Measurements from ENCODE around the gene SLC13A3.

DNA sequence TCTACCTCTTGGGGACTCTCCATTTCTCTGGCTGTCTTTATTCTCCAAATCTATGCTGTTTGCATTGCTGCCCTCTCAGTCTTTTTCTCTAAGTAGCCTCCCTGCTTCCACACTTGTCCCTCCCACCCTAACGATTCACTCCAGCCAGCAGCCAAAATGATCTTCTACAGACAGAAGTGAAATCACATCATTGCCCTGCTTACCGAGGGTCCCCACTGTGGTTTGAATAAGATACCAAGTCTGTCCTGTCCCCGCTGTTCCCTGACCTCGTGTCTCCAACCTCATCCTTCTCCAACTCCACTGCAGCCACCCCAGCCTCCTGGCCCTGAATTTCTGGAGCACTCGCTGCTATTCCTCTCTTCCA lies 89.3 kb downstream of the SLC13A3 start:
- TF ChIP-seq CTCF (IDR thresholded peaks at IDR 0.05 in 4 of 5, conservative IDR thresholded peaks at IDR 0.05 in 1 of 5) (no peak), POLR2A (IDR thresholded peaks at IDR 0.05) (no peak)

Measured in gastrocnemius medialis (tissue), 4 donors.